OCI-LY7 (cell line): Measurements from ENCODE around the gene FERMT3. TPM values are rescaled to one million over a fixed set of nuclear protein-coding genes. Genes with fewer than 3 reads are reported as not detected.

Source experiments
- BruUV-seq: library from RNA; stranded (reverse); fragments of 400-500 nt; replicated peaks from 2 replicates; lab custom pipeline; 2021; lab: Mats Ljungman, UMichigan
- CTCF ChIA-PET: fragments of 300-600 bp; sonication (Branson Sonifier 250); formaldehyde crosslinking; loops from one replicate; lab custom pipeline; 2022; ENCODE audit warnings: antibody characterized with exemption; ENCODE audit not compliant: unreplicated experiment; lab: Charles Lee
- POLR2A ChIA-PET: fragments of 300-600 bp; sonication (Branson Sonifier 250); formaldehyde crosslinking; loops from one replicate; lab custom pipeline; 2022; ENCODE audit warnings: antibody characterized with exemption; lab: Charles Lee
- DNase-seq: peaks from one replicate; pipeline ENCODE4 v3.0.0-alpha.2; 2015; ENCODE audit warnings: low spot score
- H2AFZ ChIP-seq: fragments of 200-600 bp; sonication (generic), shearing (Covaris generic); 2 replicates; pipeline ENCODE4 v1.6.1; 2014; ENCODE audit warnings: mild to moderate bottlenecking, antibody characterized with exemption, low read length, moderate library complexity
- H3K27ac ChIP-seq: fragments of 200-600 bp; sonication (generic); 2 replicates; pipeline ENCODE4 v1.5.1; 2014; ENCODE audit warnings: mixed run types, low read depth, mild to moderate bottlenecking, moderate library complexity, low read length, inconsistent platforms; ENCODE audit not compliant: poor library complexity, severe bottlenecking
- H3K36me3 ChIP-seq: fragments of 200-600 bp; sonication (generic); 2 replicates; pipeline ENCODE4 v1.6.1; 2014; ENCODE audit warnings: mild to moderate bottlenecking, antibody characterized with exemption, low read length, moderate library complexity, mixed read lengths; ENCODE audit not compliant: insufficient read depth
- H3K4me1 ChIP-seq: fragments of 200-600 bp; sonication (generic); 2 replicates; pipeline ENCODE4 v1.5.1; 2014; ENCODE audit warnings: mild to moderate bottlenecking, low read length; ENCODE audit not compliant: insufficient read depth, poor library complexity, severe bottlenecking
- H3K4me2 ChIP-seq: fragments of 200-600 bp; sonication (generic); 2 replicates; pipeline ENCODE4 v1.6.1; 2014; ENCODE audit warnings: mild to moderate bottlenecking, low read length
- H3K4me3 ChIP-seq: fragments of 200-600 bp; sonication (generic); 2 replicates; pipeline ENCODE4 v1.5.1; 2014; ENCODE audit warnings: mild to moderate bottlenecking, low read depth, low read length; ENCODE audit not compliant: poor library complexity, severe bottlenecking
- H3K79me2 ChIP-seq: fragments of 200-600 bp; sonication (generic); 2 replicates; pipeline ENCODE4 v1.6.1; 2016; ENCODE audit warnings: low read depth, mild to moderate bottlenecking, low read length, moderate library complexity, mixed read lengths; ENCODE audit not compliant: insufficient read depth
- H3K9me2 ChIP-seq: fragments of 200-600 bp; sonication (generic); 2 replicates; pipeline ENCODE4 v1.6.1; 2016; ENCODE audit warnings: mild to moderate bottlenecking, low read length, mixed read lengths; ENCODE audit not compliant: insufficient read depth
- H3K9me3 ChIP-seq: fragments of 200-600 bp; sonication (generic); 2 replicates; pipeline ENCODE4 v1.6.1; 2014; ENCODE audit warnings: mild to moderate bottlenecking, mixed run types, low read length, mixed read lengths
- H4K20me1 ChIP-seq: fragments of 200-600 bp; sonication (generic); 2 replicates; pipeline ENCODE4 v1.6.1; 2014; ENCODE audit warnings: mild to moderate bottlenecking, antibody characterized with exemption, low read length, moderate library complexity, mixed read lengths; ENCODE audit not compliant: insufficient read depth
- EZH2phosphoT487 ChIP-seq: fragments of 200-600 bp; sonication (generic); IDR thresholded peaks from 2 replicates; pipeline ENCODE4 v1.6.1; 2018; ENCODE audit warnings: low read depth, borderline replicate concordance, mild to moderate bottlenecking, mixed run types, antibody characterized with exemption, low read length, moderate library complexity, mixed read lengths
- intact Hi-C: fragments of 100-400 bp; cut with micrococcal nuclease; formaldehyde crosslinking; loops from one replicate; pipeline ENCODE4 v1.10.0; 2022; ENCODE audit not compliant: unreplicated experiment
- total RNA-seq, 2 experiments: library from RNA; depleted of rRNA in 1 of 2; stranded (reverse); fragments of >200 nt in 1 of 2; shearing (Covaris generic) in 1 of 2; gene quantifications; 2 replicates each; pipeline ENCODE4 v1.2.3, GENCODE V29; 2014 to 2022
- TF ChIP-seq, protein P1 (sequence below): fragments of 200-600 bp; sonication (generic); conservative IDR thresholded peaks from 2 replicates; pipeline ENCODE4 v1.5.1; 2014; ENCODE audit warnings: mild to moderate bottlenecking, antibody characterized with exemption, low read length, moderate library complexity, mixed read lengths

FERMT3 gene
- total RNA-seq, 2 experiments from 2014 or later = 120 to 201 TPM

- Histone ChIP-seq H4K20me1 (no peaks in the 10 kb centered on the region), H3K9me3 (no peaks in the 10 kb centered on the region), H3K79me2 (peaks cover 28% of the 10 kb centered on the region), H3K27ac (peak overlapping the region; percentile 91), H3K9me2 (no peaks in the 10 kb centered on the region), H3K4me2 (peak overlapping the region; percentile 98), H2AFZ (no peak overlapping the region), H3K4me1 (peaks cover 46% of the 10 kb centered on the region), H3K4me3 (peak overlapping the region; percentile 81), H3K36me3 (peaks cover 47% of the 10 kb centered on the region)
- TF ChIP-seq EZH2phosphoT487 = no peak
- TF ChIP-seq, protein P1, sequence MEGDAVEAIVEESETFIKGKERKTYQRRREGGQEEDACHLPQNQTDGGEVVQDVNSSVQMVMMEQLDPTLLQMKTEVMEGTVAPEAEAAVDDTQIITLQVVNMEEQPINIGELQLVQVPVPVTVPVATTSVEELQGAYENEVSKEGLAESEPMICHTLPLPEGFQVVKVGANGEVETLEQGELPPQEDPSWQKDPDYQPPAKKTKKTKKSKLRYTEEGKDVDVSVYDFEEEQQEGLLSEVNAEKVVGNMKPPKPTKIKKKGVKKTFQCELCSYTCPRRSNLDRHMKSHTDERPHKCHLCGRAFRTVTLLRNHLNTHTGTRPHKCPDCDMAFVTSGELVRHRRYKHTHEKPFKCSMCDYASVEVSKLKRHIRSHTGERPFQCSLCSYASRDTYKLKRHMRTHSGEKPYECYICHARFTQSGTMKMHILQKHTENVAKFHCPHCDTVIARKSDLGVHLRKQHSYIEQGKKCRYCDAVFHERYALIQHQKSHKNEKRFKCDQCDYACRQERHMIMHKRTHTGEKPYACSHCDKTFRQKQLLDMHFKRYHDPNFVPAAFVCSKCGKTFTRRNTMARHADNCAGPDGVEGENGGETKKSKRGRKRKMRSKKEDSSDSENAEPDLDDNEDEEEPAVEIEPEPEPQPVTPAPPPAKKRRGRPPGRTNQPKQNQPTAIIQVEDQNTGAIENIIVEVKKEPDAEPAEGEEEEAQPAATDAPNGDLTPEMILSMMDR = no peak
- CTCF ChIA-PET = interaction anchor here (0.6 to 0.9 kb wide), 5 partner anchors 36 to 1371 kb away, joined by 3 to 4 read pairs (median 3); no protein-coding TSS in a partner anchor
- POLR2A ChIA-PET = interaction anchor here (0.6 to 2.5 kb wide), 9 partner anchors 9 to 1445 kb away, joined by 3 to 27 read pairs (median 5); partner anchors contain the start of genes FERMT3, NUDT22, PRDX5 and TRMT112
- DNase-seq = peak; percentile 98
- intact Hi-C loops = loop anchor here (2.0 kb wide), 3 partner anchors 35 to 63 kb away; partner anchors contain the start of genes ESRRA, FERMT3 and STIP1
- no TSS peak for BruUV-seq
Measured at GRCh38 chr11:64241491-64242374, 35.2 kb downstream of the FERMT3 start.

- no peaks in the 10 kb centered on the region for H4K20me1 ChIP-seq
- DNase-seq = no peak
- TF ChIP-seq EZH2phosphoT487 = no peak
- TF ChIP-seq, protein P1 = no peak
- intact Hi-C loops = no loop called here
- peaks cover 56% of the 10 kb centered on the region for H3K4me1 ChIP-seq
- no peak overlapping the region; the same call in 1 of the 2 replicates for H3K4me2 ChIP-seq
- peak overlapping the region; percentile 4 for H3K27ac ChIP-seq
- ChIA-PET POLR2A (interaction anchor here (0.9 to 2.5 kb wide), 3 partner anchors 19 to 74 kb away, joined by 3 to 10 read pairs (median 5); partner anchors contain the start of genes PRDX5 and TRMT112), CTCF (interaction anchor here (0.7 to 1.2 kb wide), 2 partner anchors 38 to 61 kb away, joined by 3 to 4 read pairs; no protein-coding TSS in a partner anchor)
- H3K9me2 ChIP-seq = no peaks in the 10 kb centered on the region
- no peaks in the 10 kb centered on the region for H3K9me3 ChIP-seq
- peaks cover 34% of the 10 kb centered on the region for H3K36me3 ChIP-seq
- no peak overlapping the region for H3K4me3 ChIP-seq
- H3K79me2 ChIP-seq = peaks cover 28% of the 10 kb centered on the region
- TSS peak; percentile 61 for BruUV-seq
- no peak overlapping the region for H2AFZ ChIP-seq
Measured at GRCh38 chr11:64243236-64243854, 36.8 kb downstream of the FERMT3 start.
